ENCODE data around the gene KMT2C.

- TF ChIP-seq CTCF (IDR thresholded peaks at IDR 0.05; ENCODE audit: poor library complexity) (no peak), EZH2 (IDR thresholded peaks at IDR 0.05; ENCODE audit: borderline replicate concordance) (no peak)
These were observed 142.9 kb downstream of the KMT2C start for GRCh38 chr7:152292897-152293296.
